Liver (tissue), 9 donors: Measurements from ENCODE around the gene MRPL19. TPM values are rescaled to one million over a fixed set of nuclear protein-coding genes. Genes with fewer than 3 reads are reported as not detected.

Experiments used
- DNase-seq: peaks from one replicate; pipeline ENCODE4 v3.0.0-alpha.2; 2017; ENCODE audit warnings: low spot score
- H3K27ac ChIP-seq, 2 donors: one replicate each; pipeline ENCODE4 v1.7.0; 2013; ENCODE audit warnings: inconsistent platforms in 2 of 2, low read length in 2 of 2, control low read depth in 1 of 2, low read depth in 1 of 2, mild to moderate bottlenecking in 1 of 2
- H3K27me3 ChIP-seq, 4 donors: one replicate each; pipeline versions ENCODE4 v1.6.1 to v1.7.0; 2013; ENCODE audit warnings: low read length in 3 of 4, inconsistent platforms in 1 of 4, mild to moderate bottlenecking in 1 of 4, moderate library complexity in 1 of 4; ENCODE audit not compliant: control insufficient read depth in 4 of 4, insufficient read depth in 4 of 4
- H3K36me3 ChIP-seq, 4 donors: one replicate each; pipeline versions ENCODE4 v1.6.1 to v1.7.0; 2013; ENCODE audit warnings: low read length in 3 of 4, mild to moderate bottlenecking in 3 of 4, low read depth in 1 of 4, moderate library complexity in 1 of 4; ENCODE audit not compliant: control insufficient read depth in 4 of 4, insufficient read depth in 3 of 4
- H3K4me1 ChIP-seq, 4 donors: one replicate each; pipeline versions ENCODE4 v1.6.1 to v1.7.0; 2013; ENCODE audit warnings: low read length in 3 of 4, mild to moderate bottlenecking in 3 of 4, moderate library complexity in 1 of 4; ENCODE audit not compliant: control insufficient read depth in 4 of 4, insufficient read depth in 4 of 4
- H3K4me3 ChIP-seq, 3 donors: one replicate each; pipeline versions ENCODE4 v1.6.1 to v1.7.0; 2013; ENCODE audit warnings: low read length in 3 of 3, control low read depth in 1 of 3, low read depth in 1 of 3, mild to moderate bottlenecking in 1 of 3
- H3K9ac ChIP-seq, 2 donors: one replicate each; pipeline ENCODE4 v1.7.0; 2013; ENCODE audit warnings: low read length in 2 of 2, mild to moderate bottlenecking in 2 of 2, moderate library complexity in 2 of 2, control low read depth in 1 of 2, low read depth in 1 of 2
- H3K9me3 ChIP-seq, 4 donors: one replicate each; pipeline versions ENCODE4 v1.6.1 to v1.7.0; 2013; ENCODE audit warnings: low read length in 3 of 4; ENCODE audit not compliant: control insufficient read depth in 4 of 4
- ATF3 ChIP-seq: IDR thresholded peaks from 2 replicates; pipeline ENCODE4 v1.6.1; 2016; ENCODE audit warnings: antibody characterized with exemption
- CTCF ChIP-seq: fragments of 150-350 bp; IDR thresholded peaks from 2 replicates; pipeline ENCODE4 v1.5.1; 2017; ENCODE audit warnings: improper control_type of control experiment, low read depth, low read length; ENCODE audit not compliant: missing input control
- EGR1 ChIP-seq, 2 donors: IDR thresholded peaks; 2 replicates each; pipeline ENCODE4 v1.6.1; 2016 to 2018; ENCODE audit warnings: antibody characterized with exemption in 2 of 2, low read depth in 2 of 2
- FOXA1 ChIP-seq: IDR thresholded peaks from 2 replicates; pipeline ENCODE4 v1.6.1; 2016; ENCODE audit warnings: antibody characterized with exemption
- FOXA2 ChIP-seq: IDR thresholded peaks from 2 replicates; pipeline ENCODE4 v1.6.1; 2016; ENCODE audit warnings: antibody characterized with exemption
- GABPA ChIP-seq, 2 donors: IDR thresholded peaks in 1 of 2; conservative IDR thresholded peaks in 1 of 2; 2 replicates each; pipeline ENCODE4 v1.6.1; 2016; ENCODE audit warnings: antibody characterized with exemption in 2 of 2, mild to moderate bottlenecking in 1 of 2, moderate library complexity in 1 of 2
- HNF4A ChIP-seq, 2 donors: conservative IDR thresholded peaks; 2 replicates each; pipeline ENCODE4 v1.6.1; 2016; ENCODE audit warnings: antibody characterized with exemption in 2 of 2, mild to moderate bottlenecking in 2 of 2
- HNF4G ChIP-seq: IDR thresholded peaks from 2 replicates; pipeline ENCODE4 v1.6.1; 2016; ENCODE audit warnings: antibody characterized with exemption
- JUND ChIP-seq, 2 donors: IDR thresholded peaks; 2 replicates each; pipeline ENCODE4 v1.6.1; 2016; ENCODE audit warnings: antibody characterized with exemption in 2 of 2
- MAX ChIP-seq: IDR thresholded peaks from 2 replicates; pipeline ENCODE4 v1.6.1; 2016; ENCODE audit warnings: antibody characterized with exemption
- NR2F2 ChIP-seq: IDR thresholded peaks from 2 replicates; pipeline ENCODE4 v1.6.1; 2016; ENCODE audit warnings: antibody characterized with exemption
- RAD21 ChIP-seq, 2 donors: IDR thresholded peaks; 2 replicates each; pipeline ENCODE4 v1.6.1; 2016; ENCODE audit warnings: antibody characterized with exemption in 2 of 2, mild to moderate bottlenecking in 2 of 2
- REST ChIP-seq: IDR thresholded peaks from 2 replicates; pipeline ENCODE4 v1.6.1; 2016; ENCODE audit warnings: antibody characterized with exemption, mild to moderate bottlenecking
- RXRA ChIP-seq, 2 donors: IDR thresholded peaks; 2 replicates each; pipeline ENCODE4 v1.6.1; 2017 to 2018; ENCODE audit warnings: antibody characterized with exemption in 2 of 2, mild to moderate bottlenecking in 1 of 2
- SP1 ChIP-seq: IDR thresholded peaks from 2 replicates; pipeline ENCODE4 v1.6.1; 2018; ENCODE audit warnings: antibody characterized with exemption, mild to moderate bottlenecking
- TAF1 ChIP-seq: conservative IDR thresholded peaks from 2 replicates; pipeline ENCODE4 v1.6.1; 2016; ENCODE audit warnings: antibody characterized with exemption, mild to moderate bottlenecking
- YY1 ChIP-seq: IDR thresholded peaks from 2 replicates; pipeline ENCODE4 v1.6.1; 2016; ENCODE audit warnings: antibody characterized with exemption, mild to moderate bottlenecking
- ZBTB33 ChIP-seq: IDR thresholded peaks from 2 replicates; pipeline ENCODE4 v1.6.1; 2016; ENCODE audit warnings: antibody characterized with exemption
- WGBS: extraction: QIAGEN DNeasy Blood & Tissue Kit; methylation state at CpG from one replicate; pipeline ENCODE4 v1.1.7; 2013; 5-methylcytosine and 5-hydroxymethylcytosine counted together
- polyA plus RNA-seq, 2 donors: library from polyadenylated mRNA; stranded (reverse) in 1 of 2; unstranded in 1 of 2; fragments of 200-250 nt in 1 of 2; fragments of >200 nt in 1 of 2; fragmentation: Nextera tagmentation in 1 of 2; extraction: Ambion mirVana in 1 of 2; gene quantifications; one replicate each; pipeline versions ENCODE4 v1.2.1 to v1.2.3, GENCODE V29; 2013 to 2015
- total RNA-seq, 2 donors: library from RNA; depleted of rRNA; stranded (reverse); fragments of >200 nt; gene quantifications; one replicate each; pipeline ENCODE4 v1.2.3, GENCODE V29; 2014
- donor health status: healthy.
- donor health status: healthy.
- donor health status: healthy.
- donor health status: healthy.
- donor health status: healthy.

Gene MRPL19
- total and polyA plus RNA-seq, 4 donors: 34.8 to 58.5 (median 42.6) TPM

GRCh38 chr2:75646090-75646582, 447 bp upstream of the MRPL19 start:
- Histone ChIP-seq H3K27ac (peak overlapping the region; percentile 80 to 93), H3K36me3 (peaks cover 0 to 5% (median 2%) of the 10 kb centered on the region in 4 donors), H3K9me3 (no peaks in the 10 kb centered on the region), H3K4me1 (peaks cover 0 to 9% (median 7%) of the 10 kb centered on the region in 4 donors), H3K4me3 (peak overlapping the region; percentile 86 to 96 (median 92)), H3K9ac (peak overlapping the region; percentile 69 to 90), H3K27me3 (no peaks in the 10 kb centered on the region)
- TF ChIP-seq REST (no peak), HNF4G (no peak), ATF3 (no peak), YY1 (no peak), JUND (IDR thresholded peaks at IDR 0.05) (no peak), EGR1 (IDR thresholded peaks at IDR 0.05; ENCODE audit: low read depth in 2 of 2) (no peak), SP1 (no peak), TAF1 (no peak), NR2F2 (no peak), GABPA (IDR thresholded peaks at IDR 0.05 in 1 of 2, conservative IDR thresholded peaks at IDR 0.05 in 1 of 2) (no peak), CTCF (no peak), RAD21 (IDR thresholded peaks at IDR 0.05) (no peak), HNF4A (conservative IDR thresholded peaks at IDR 0.05) (no peak), FOXA2 (no peak), FOXA1 (no peak)
- no peak for DNase-seq
- 76% methylated on average over 9 of the region's 9 CpGs for WGBS

GRCh38 chr2:75647771-75648170, 1.2 kb downstream of the MRPL19 start:
- H3K4me3 ChIP-seq: peak overlapping the region in 1 of 3 donors; percentile 86
- peak overlapping the region; percentile 90 to 94 for H3K9ac ChIP-seq
- WGBS: 86% methylated on average over 3 of the region's 3 CpGs
- no peaks in the 10 kb centered on the region for H3K27me3 ChIP-seq
- TF ChIP-seq CTCF (no peak), ZBTB33 (no peak), MAX (no peak), FOXA2 (no peak), RXRA (IDR thresholded peaks at IDR 0.05) (no peak), GABPA (IDR thresholded peaks at IDR 0.05 in 1 of 2, conservative IDR thresholded peaks at IDR 0.05 in 1 of 2) (no peak), TAF1 (no peak)
- H3K27ac ChIP-seq: peak overlapping the region in 1 of 2 donors; percentile 93
- DNase-seq: no peak
- H3K9me3 ChIP-seq: no peaks in the 10 kb centered on the region
- peaks cover 0 to 9% (median 7%) of the 10 kb centered on the region in 4 donors for H3K4me1 ChIP-seq
- H3K36me3 ChIP-seq: peaks cover 0 to 18% (median 10%) of the 10 kb centered on the region in 4 donors
